ENCODE results near the gene UBTD1. TPM values are rescaled to one million over a fixed set of nuclear protein-coding genes. Genes with fewer than 3 reads are reported as not detected.

The UBTD1 gene
- total RNA-seq, 2 donors from 2014 or later: 10.2 to 20.4 TPM

GRCh38 chr10:97515271-97515978 is 16.7 kb downstream of the UBTD1 start:
- H3K4me1 ChIP-seq (ENCODE audit: control insufficient read depth in 1 of 2, low read depth in 2 of 2): peaks cover 17 to 42% of the 10 kb centered on the region in 2 donors
- H3K27me3 ChIP-seq (replicated peaks; ENCODE audit: insufficient read depth): no peaks in the 10 kb centered on the region
- no peak overlapping the region for H3K4me3 ChIP-seq
- TF ChIP-seq CTCF (IDR thresholded peaks at IDR 0.05): no peak
- no peak overlapping the region for H3K27ac ChIP-seq
- H3K9me3 ChIP-seq: no peaks in the 10 kb centered on the region
- H3K36me3 ChIP-seq: no peaks in the 10 kb centered on the region
- ATAC-seq (ENCODE audit: insufficient number of reproducible peaks, low FRiP score, low read depth): no peak
- DNase-seq (ENCODE audit: low spot score): no peak

GRCh38 chr10:97517096-97517750 is 18.5 kb downstream of the UBTD1 start:
- no peak for TF ChIP-seq CTCF (IDR thresholded peaks at IDR 0.05)
- ATAC-seq (ENCODE audit: insufficient number of reproducible peaks, low FRiP score, low read depth) (no peak), DNase-seq (ENCODE audit: low spot score) (no peak)
- H3K4me3 ChIP-seq: no peak overlapping the region
- no peaks in the 10 kb centered on the region for H3K9me3 ChIP-seq
- peaks cover 17 to 35% of the 10 kb centered on the region in 2 donors for H3K4me1 ChIP-seq (ENCODE audit: control insufficient read depth in 1 of 2, low read depth in 2 of 2)
- H3K36me3 ChIP-seq: no peaks in the 10 kb centered on the region
- H3K27me3 ChIP-seq (replicated peaks; ENCODE audit: insufficient read depth): no peaks in the 10 kb centered on the region
- peak overlapping the region in 1 of 2 donors; percentile 58 for H3K27ac ChIP-seq

GRCh38 chr10:97517778-97518300 is 19.1 kb downstream of the UBTD1 start:
- no peak for ATAC-seq (ENCODE audit: insufficient number of reproducible peaks, low FRiP score, low read depth)
- no peaks in the 10 kb centered on the region for H3K27me3 ChIP-seq (replicated peaks; ENCODE audit: insufficient read depth)
- H3K27ac ChIP-seq: peak overlapping the region in 1 of 2 donors; percentile 58

GRCh38 chr10:97518301-97519043 is 19.7 kb downstream of the UBTD1 start:
- no peaks in the 10 kb centered on the region for H3K27me3 ChIP-seq (replicated peaks; ENCODE audit: insufficient read depth)
- H3K36me3 ChIP-seq: no peaks in the 10 kb centered on the region
- H3K27ac ChIP-seq: peak overlapping the region; percentile 12 to 58
- H3K9me3 ChIP-seq: no peaks in the 10 kb centered on the region
- H3K4me1 ChIP-seq (ENCODE audit: control insufficient read depth in 1 of 2, low read depth in 2 of 2): peaks cover 17 to 35% of the 10 kb centered on the region in 2 donors
- no peak overlapping the region for H3K4me3 ChIP-seq
- no peak for TF ChIP-seq CTCF (IDR thresholded peaks at IDR 0.05)
- DNase-seq (ENCODE audit: low spot score) (no peak), ATAC-seq (ENCODE audit: insufficient number of reproducible peaks, low FRiP score, low read depth) (no peak)

More at GRCh38 chr10:97517778-97518300, 19.1 kb downstream of the UBTD1 start:
- Histone ChIP-seq H3K9me3 (no peaks in the 10 kb centered on the region), H3K36me3 (no peaks in the 10 kb centered on the region), H3K4me3 (no peak overlapping the region), H3K4me1 (ENCODE audit: control insufficient read depth in 1 of 2, low read depth in 2 of 2) (peaks cover 17 to 35% of the 10 kb centered on the region in 2 donors)
- TF ChIP-seq CTCF (IDR thresholded peaks at IDR 0.05): no peak
- no peak for DNase-seq (ENCODE audit: low spot score)

- peak overlapping the region in 1 of 2 donors; percentile 58 for H3K27ac ChIP-seq
- ATAC-seq (ENCODE audit: insufficient number of reproducible peaks, low FRiP score, low read depth) (no peak), DNase-seq (ENCODE audit: low spot score) (no peak)
- no peak overlapping the region for H3K4me3 ChIP-seq
- no peaks in the 10 kb centered on the region for H3K27me3 ChIP-seq (replicated peaks; ENCODE audit: insufficient read depth)
- no peaks in the 10 kb centered on the region for H3K36me3 ChIP-seq
- H3K9me3 ChIP-seq: no peaks in the 10 kb centered on the region
- TF ChIP-seq CTCF (IDR thresholded peaks at IDR 0.05): no peak
- H3K4me1 ChIP-seq (ENCODE audit: control insufficient read depth in 1 of 2, low read depth in 2 of 2): peaks cover 17 to 35% of the 10 kb centered on the region in 2 donors
These were observed 20.6 kb downstream of the UBTD1 start for GRCh38 chr10:97519342-97519741.

Data from thoracic aorta (tissue), 2 donors.